Right lobe of liver (tissue), 6 donors: ENCODE results near the gene CYTH4. TPM values are rescaled to one million over a fixed set of nuclear protein-coding genes. Genes with fewer than 3 reads are reported as not detected.

Source experiments
- ATAC-seq, 4 donors: fragments of 200-7000 bp; cut with Tn5 transposase; one replicate each; pipeline ENCODE4 v1.9.1; 2020; ENCODE audit warnings: mild to moderate bottlenecking in 4 of 4, moderate library complexity in 4 of 4
- DNase-seq, 3 donors: peaks; one replicate each; pipeline ENCODE4 v3.0.0-alpha.2; 2020
- H3K27ac ChIP-seq, 3 donors: fragments of 200-600 bp; one replicate each; pipeline ENCODE4 v1.8.0; 2022
- H3K27me3 ChIP-seq, 2 donors: fragments of 200-600 bp; one replicate each; pipeline ENCODE4 v1.8.0; 2022
- H3K36me3 ChIP-seq, 4 donors: fragments of 200-600 bp; sonication (generic) in 1 of 4; one replicate each; pipeline versions ENCODE4 v1.5.1 to v1.8.0; 2017 to 2022; ENCODE audit warnings: control low read depth in 1 of 4
- H3K4me1 ChIP-seq, 4 donors: fragments of 200-600 bp; sonication (generic) in 1 of 4; one replicate each; pipeline versions ENCODE4 v1.5.1 to v1.8.0; 2017 to 2022; ENCODE audit warnings: control low read depth in 1 of 4
- H3K4me3 ChIP-seq, 3 donors: fragments of 200-600 bp; one replicate each; pipeline ENCODE4 v1.8.0; 2022
- H3K9me3 ChIP-seq, 4 donors: fragments of 200-600 bp; sonication (generic) in 1 of 4; one replicate each; pipeline versions ENCODE4 v1.5.1 to v1.8.0; 2017 to 2022; ENCODE audit warnings: control low read depth in 1 of 4
- CTCF ChIP-seq, 4 donors: fragments of 200-600 bp in 3 of 4; fragments of 450-650 bp in 1 of 4; IDR thresholded peaks; one replicate each; pipeline versions ENCODE4 v1.5.1 to v1.8.0; 2016 to 2022; ENCODE audit warnings: antibody characterized with exemption in 4 of 4, mild to moderate bottlenecking in 2 of 4
- POLR2A ChIP-seq: fragments of 450-650 bp; IDR thresholded peaks from one replicate; pipeline ENCODE4 v1.6.1; 2017; ENCODE audit warnings: antibody characterized with exemption, mild to moderate bottlenecking
- WGBS: methylation state at CpG from one replicate; pipeline ENCODE4 v1.1.6; 2018; ENCODE audit warnings: low coverage, low lambda C conversion rate; ENCODE audit not compliant: insufficient coverage; ENCODE audit errors: missing lambda C conversion rate; 5-methylcytosine and 5-hydroxymethylcytosine counted together
- intact Hi-C, 2 donors: fragments of 100-400 bp; cut with DNase I; formaldehyde crosslinking; loops; one replicate each; pipeline versions ENCODE4 v1.11.2 to v1.14.1; 2022
- total RNA-seq, 6 experiments: library from RNA; depleted of rRNA in 2 of 6; stranded (reverse); fragments of >200 nt in 2 of 6; fragmentation: NEBNext Ultra II Directional in 3 of 6; extraction: Animal tissue kit (Norgen Biotek cat#: 25700) in 3 of 6; gene quantifications; one replicate each; pipeline versions ENCODE4 v1.1.0 to v1.2.4, GENCODE V29; 2016 to 2023
- donor health status: DM: no; HTN: yes; CAD: no.
- donor health status: DM: no; HTN: no; CAD: no.
- donor health status: DM: no; HTN: no; CAD: no.
- donor health status: DM: no; HTN: yes; CAD: no.
- donor health status: DM: no; HTN: yes; CAD: no.

The CYTH4 gene
- total RNA-seq, 6 experiments from 2014 or later, result 2.9 to 12.8 (median 4.0) TPM

GRCh38 chr22:37316875-37317371, 34.6 kb downstream of the CYTH4 start:
- Histone ChIP-seq H3K27ac (no peak overlapping the region), H3K9me3 (no peaks in the 10 kb centered on the region), H3K4me1 (peaks cover 0 to 13% (median 5%) of the 10 kb centered on the region in 4 donors), H3K36me3 (no peaks in the 10 kb centered on the region), H3K4me3 (no peak overlapping the region), H3K27me3 (no peaks in the 10 kb centered on the region)
- ATAC-seq, result peak; percentile 88 to 90 (median 88)
- 20% methylated on average over 1 of the region's 11 CpGs for WGBS
- intact Hi-C loops, result loop anchor here (2.0 to 10.0 kb wide), 3 partner anchors 110 to 138 kb away; partner anchors contain the start of gene ELFN2 (in 1 of the 2)
- TF ChIP-seq CTCF (IDR thresholded peaks at IDR 0.05), result peak; percentile 81 to 97 (median 88)
- no peak for TF ChIP-seq POLR2A
- DNase-seq, result peak; percentile 79 to 85 (median 85)

- H3K36me3 ChIP-seq, result no peaks in the 10 kb centered on the region
- intact Hi-C loops, result loop anchor here (2.0 to 10.0 kb wide), 3 partner anchors 110 to 137 kb away; partner anchors contain the start of gene ELFN2 (in 1 of the 2)
- peaks cover 0 to 22% (median 9%) of the 10 kb centered on the region in 4 donors for H3K4me1 ChIP-seq
- no peaks in the 10 kb centered on the region for H3K9me3 ChIP-seq
- no peak for DNase-seq
- H3K27me3 ChIP-seq, result no peaks in the 10 kb centered on the region
- 83% methylated on average over 2 of the region's 6 CpGs for WGBS
- ATAC-seq, result no peak
- no peak overlapping the region for H3K27ac ChIP-seq
- no peak overlapping the region for H3K4me3 ChIP-seq
- no peak for TF ChIP-seq POLR2A
- TF ChIP-seq CTCF (IDR thresholded peaks at IDR 0.05), result no peak
Measured at GRCh38 chr22:37317698-37318210, 35.4 kb downstream of the CYTH4 start.

- no peak for DNase-seq
- 46% methylated on average over 7 of the region's 18 CpGs for WGBS
- Histone ChIP-seq H3K4me3 (no peak overlapping the region), H3K36me3 (no peaks in the 10 kb centered on the region), H3K4me1 (peaks cover 0 to 30% (median 12%) of the 10 kb centered on the region in 4 donors), H3K27ac (no peak overlapping the region), H3K9me3 (no peaks in the 10 kb centered on the region), H3K27me3 (no peaks in the 10 kb centered on the region)
- ATAC-seq, result no peak
- TF ChIP-seq POLR2A, result no peak
- no peak for TF ChIP-seq CTCF (IDR thresholded peaks at IDR 0.05)
- intact Hi-C loops, result loop anchor here in 1 of 2 donors (5.0 to 10.0 kb wide), 2 partner anchors 109 to 136 kb away; partner anchors contain the start of gene ELFN2
Measured at GRCh38 chr22:37318364-37319109, 36.2 kb downstream of the CYTH4 start.

GRCh38 chr22:37319469-37319868, 37.2 kb downstream of the CYTH4 start:
- Histone ChIP-seq H3K36me3 (no peaks in the 10 kb centered on the region), H3K4me3 (no peak overlapping the region), H3K9me3 (no peaks in the 10 kb centered on the region), H3K27me3 (no peaks in the 10 kb centered on the region), H3K4me1 (peaks cover 0 to 39% (median 14%) of the 10 kb centered on the region in 4 donors), H3K27ac (no peak overlapping the region)
- intact Hi-C loops, result loop anchor here in 1 of 2 donors (5.0 to 10.0 kb wide), 2 partner anchors 108 to 135 kb away; partner anchors contain the start of gene ELFN2
- WGBS, result 49% methylated on average over 4 of the region's 10 CpGs
- no peak for DNase-seq
- ATAC-seq, result no peak
- TF ChIP-seq CTCF (IDR thresholded peaks at IDR 0.05) (no peak), POLR2A (no peak)
